IPS-NIHi7 (cell line): ENCODE measurements around the gene C1R.

Source experiments
- DNase-seq: peaks from one replicate; pipeline ENCODE4 v3.0.0; 2012; ENCODE audit warnings: mixed read lengths; ENCODE audit errors: extremely low spot score

The C1R gene

DNA sequence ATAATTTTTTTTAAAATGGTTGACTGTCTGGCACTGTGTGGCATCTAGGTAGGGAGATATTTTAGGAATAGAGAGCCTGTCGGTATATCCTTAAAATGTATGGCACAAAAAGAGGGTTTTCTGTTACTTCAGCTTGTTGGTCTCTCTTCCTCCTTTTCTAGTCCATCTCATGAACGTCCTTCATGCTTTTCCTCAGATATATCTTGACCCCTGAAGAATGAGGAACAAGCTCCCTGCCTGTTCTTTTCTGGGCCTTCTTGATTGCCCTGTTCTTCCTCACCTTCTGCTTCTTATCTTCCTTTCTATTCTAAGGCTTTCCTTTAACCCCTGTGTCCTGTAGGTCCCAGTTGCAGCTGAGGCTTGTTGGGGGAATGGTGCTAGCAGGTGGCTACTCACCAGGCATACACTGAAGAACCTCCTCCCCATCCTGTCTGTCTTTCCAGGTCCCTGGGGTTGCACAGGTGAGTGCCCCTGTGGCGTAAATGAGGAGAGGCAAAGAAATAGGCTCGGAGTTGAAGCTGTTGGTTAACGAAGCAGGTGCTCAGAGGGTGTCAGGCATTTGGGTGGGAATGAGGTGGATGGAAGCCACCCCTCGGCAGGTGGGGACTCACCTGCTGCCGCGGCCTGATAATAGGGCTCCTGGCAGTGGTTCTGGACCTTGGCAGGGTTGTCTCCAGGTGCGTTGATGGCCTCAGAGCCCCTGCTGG, 7.2 kb upstream of the C1R start:
- no peak for DNase-seq

DNA sequence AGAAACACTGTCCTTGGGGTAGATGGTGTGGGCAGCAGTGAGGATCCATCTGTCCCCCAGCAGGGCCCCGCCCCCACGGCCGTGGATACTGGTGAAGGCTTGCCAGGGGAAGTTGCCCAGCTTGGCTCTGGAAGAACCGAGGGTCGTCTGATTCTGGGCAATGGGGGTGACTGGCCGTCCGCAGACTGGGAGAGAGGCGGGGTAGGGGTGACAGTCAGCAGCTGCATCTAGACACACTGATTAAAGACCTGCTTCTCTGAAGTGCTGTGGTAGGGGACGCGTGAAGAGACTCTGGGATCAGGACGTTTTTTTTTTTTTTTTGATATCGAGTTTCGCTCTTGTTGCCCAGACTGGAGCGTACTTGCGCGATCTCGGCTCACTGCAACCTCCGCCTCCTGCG, 4.7 kb upstream of the C1R start:
- no peak for DNase-seq

DNA sequence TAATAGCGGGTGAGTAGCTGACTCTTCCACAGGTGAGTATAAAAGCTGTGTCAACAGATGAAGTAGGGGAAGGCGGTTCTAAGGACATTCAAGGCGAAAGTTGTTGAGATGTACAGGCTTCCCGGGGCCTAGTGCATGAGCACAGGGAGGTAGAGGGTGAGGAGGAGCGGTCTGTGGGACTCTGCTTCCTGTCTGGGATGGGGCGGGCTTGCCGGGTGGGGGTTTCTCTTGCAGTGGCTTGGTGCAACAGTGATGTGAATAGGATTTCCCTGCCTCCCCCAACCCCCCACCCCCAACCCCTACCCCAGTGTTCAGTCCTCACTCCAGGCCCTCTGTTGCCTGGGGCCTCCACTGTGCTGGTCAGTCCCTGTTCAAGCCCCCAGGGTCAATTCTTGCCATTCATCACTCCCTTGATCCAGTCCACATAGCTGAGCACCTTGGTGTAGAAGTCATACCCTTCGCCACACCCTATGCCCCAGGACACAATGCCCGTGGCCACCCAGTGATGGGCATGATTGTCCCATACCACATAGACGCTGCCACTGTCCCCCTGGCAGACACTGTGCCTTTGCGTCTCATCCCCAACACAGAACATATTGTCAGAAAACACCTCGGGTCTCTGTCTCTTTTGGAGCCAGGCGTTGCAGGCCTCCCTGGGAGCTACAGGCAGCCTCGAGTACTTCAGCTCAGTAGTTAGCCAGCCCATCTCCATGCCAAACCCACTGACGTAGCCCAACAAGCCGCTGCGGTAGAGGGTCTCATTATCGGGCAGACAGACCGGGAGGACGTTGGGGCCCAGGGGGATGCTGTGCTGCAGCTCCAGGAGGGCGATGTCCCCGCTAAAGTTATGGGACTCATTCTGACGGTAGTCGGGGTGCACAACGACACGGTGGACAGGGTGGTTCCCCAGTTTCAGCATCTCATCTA, 4.0 kb upstream of the C1R start:
- no peak for DNase-seq

DNA sequence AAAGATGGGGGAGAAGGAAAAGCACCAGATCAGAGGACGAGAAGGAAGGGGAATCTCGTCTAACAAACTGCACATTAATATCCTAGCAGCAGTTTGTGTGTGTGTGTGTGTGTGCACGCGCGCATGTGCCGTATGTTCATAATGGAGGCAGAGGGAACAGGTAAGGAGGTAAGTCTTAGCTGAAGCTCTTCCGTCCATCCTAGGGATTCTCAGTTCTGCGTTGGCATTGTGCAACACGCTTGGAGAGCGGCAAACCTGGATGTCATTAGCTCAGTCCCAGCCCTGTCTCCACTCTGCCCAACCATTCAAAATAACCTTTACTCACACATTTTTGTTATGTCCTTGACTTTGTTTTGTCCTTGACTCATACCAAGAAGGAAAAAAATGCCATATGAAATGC, 1.6 kb upstream of the C1R start:
- no peak for DNase-seq

DNA sequence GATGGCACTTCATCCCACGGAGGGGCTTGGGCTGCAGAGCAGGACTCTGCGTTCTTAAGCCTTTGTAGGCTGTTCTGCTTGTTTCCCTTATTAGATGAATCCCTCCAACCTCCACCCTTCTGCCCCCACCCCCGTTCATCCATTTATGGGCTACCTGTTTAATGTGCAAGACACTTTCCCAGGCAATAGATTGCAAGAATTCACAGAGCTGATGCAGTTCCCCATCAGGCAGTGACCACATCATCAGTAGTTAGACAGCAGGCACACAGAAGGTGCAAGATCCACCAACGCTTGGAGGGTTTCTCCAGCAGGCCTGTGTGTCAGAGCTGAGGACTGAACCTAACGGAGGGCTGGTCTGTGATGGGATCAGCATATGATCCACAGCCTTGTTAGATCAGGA, 1.2 kb upstream of the C1R start:
- DNase-seq: no peak

DNA sequence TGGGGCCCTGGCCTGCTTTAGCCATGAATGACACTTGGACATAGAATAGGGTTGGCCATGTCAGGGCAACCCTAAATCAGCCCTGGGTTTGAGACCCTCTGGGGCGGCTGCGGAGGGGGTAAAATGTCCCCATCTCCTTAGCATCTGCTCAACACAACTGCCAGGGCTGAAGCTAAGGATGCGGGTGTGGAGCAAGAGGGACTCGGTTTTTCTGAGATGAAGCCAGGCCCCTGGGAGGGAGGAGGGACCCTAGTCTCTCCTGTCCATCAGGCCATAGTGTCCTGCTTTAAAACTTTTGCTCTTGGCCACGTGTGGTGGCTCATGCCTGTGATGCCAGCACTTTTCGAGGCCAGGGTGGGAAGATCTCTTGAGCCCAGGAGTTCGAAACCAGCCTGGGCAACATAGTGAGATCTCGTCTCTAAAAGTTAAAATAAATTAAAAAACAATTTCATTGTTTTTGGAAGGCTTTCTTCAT, 778 bp upstream of the C1R start:
- DNase-seq: no peak

DNA sequence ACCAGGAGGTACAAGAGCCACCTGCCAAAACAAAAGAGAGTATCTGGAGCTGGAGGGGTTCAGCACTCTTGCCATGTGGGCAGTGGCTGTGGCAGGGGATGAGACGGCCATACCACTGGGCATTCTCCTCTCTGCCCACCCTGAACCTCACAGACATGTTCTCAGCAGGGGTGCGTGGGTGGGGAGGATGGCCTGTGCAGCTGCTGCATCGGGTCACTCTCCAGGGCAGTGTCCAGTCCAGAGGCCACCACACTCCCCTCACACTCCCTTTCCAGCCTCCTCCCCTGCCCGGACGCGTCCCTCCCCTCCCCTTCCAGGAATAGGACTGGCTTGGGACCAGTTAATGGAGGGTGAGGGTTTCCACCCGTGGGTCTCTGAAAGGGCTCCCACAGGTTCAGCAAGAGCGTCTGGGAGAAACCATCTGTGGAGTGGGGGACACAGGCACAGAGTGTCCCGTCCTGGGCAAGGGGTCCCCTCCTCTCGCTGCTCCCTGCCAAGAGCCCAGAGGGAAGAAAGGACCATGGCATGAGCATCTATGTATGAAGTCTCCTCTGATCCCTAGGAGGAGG, 501 bp downstream of the C1R start:
- DNase-seq: no peak

DNA sequence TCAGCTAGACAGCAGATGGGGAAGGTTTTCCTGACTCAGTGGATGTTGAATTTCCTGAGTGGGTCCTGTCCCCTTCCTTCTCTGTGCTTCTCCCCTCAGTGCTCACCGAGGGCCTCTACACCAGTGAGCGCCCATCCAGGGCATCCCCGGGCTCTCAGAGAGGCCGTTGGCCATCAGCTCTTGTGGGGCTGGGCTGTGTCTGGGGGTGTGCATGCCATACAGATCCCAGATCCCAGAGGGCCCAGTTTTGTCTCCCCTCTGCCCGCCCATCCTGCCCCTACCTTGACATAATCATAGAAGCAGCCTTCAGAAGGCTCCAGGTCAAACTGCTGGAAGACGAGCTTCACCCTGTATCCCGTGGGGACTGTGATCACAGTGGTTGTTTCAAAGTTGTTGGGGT, 1.1 kb downstream of the C1R start:
- no peak for DNase-seq

DNA sequence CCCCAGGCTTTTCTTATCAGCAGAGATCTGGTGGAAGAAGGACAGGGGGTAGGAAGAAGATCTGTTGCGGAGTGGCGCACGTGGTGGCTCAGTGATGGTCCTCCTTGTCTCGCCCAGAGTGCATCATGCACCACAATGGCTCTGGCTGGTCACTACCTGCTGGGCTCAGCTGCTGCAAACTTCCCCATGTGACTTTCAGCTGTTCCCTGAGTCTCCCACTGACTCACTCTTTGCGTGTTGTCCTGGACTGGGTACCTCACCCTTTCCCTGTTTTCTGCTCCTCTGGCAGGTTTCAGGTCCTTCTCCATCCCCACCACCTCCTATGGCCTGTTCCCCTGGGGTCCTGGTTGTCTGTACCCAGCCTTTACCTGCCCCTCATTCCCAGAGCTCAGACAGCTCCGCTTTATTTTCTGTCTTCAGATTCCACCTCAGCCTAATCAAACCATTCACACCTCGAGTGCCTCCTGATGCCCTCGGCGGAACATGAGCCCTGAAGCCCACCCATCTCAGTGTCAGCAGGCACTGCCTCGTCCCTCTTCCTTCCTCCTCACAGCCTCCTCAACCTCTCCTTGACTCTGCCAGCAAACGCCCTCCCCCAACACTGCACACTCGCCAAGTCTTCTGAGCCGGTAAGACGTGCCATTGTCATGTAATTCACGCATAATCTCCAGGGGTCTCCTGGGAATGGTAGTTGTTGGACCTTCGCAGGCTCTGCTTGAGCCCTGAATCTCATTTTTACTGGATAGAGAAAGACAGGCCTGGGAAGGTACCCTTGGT, 1.8 kb downstream of the C1R start:
- DNase-seq: peak; percentile 40

DNA sequence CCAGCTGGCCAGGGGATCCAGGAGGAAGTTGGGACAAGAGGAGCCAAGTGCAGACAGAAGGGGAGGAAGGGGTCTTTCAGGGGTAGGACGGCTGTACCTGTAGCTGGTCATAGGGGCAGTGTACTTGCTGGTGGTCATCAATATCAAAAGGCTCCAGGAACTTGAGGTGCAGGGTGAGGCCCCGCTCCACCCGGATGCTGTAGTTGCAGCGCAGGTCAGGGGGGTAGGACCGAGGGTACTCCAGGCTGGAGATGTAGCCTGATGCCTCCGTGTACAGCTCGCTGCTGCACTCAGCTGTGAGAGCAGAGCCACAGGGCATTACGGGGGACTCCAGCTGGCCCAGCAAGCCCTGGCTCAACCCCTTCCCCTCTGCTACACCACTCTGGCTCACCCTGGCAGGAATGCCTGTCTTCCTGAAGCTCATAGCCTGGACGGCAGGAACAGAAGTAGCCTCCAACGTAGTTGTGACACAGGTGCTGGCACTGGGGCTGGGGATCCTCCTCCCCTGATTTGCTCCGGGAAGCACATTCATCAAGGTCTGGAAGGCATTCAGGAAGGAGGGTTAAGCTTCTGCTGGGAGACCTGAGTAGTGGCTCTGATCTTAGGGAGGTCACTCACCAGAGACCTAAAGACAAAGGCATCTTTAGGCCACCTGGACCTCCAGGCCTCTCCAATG, 2.9 kb downstream of the C1R start:
- DNase-seq: no peak

DNA sequence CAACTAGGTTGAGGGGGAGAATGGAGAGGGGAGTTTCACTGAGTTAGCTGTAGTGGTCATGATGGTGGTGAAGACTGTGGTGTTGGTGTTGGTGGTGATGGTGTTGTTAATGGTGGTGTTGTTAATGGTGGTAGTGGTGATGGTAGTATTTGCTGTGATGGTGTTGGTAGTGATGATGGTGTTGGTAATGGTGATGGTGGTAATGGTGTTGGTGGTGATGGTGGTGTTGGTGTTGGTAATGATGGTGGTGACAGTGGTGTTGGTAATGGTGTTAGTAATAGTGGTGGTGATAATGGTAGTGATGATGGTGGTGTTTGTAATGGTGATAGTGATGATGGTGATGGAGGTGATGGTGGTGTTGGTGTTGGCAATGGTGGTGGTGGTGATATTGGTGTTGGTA, 9.1 kb downstream of the C1R start:
- DNase-seq: no peak

DNA sequence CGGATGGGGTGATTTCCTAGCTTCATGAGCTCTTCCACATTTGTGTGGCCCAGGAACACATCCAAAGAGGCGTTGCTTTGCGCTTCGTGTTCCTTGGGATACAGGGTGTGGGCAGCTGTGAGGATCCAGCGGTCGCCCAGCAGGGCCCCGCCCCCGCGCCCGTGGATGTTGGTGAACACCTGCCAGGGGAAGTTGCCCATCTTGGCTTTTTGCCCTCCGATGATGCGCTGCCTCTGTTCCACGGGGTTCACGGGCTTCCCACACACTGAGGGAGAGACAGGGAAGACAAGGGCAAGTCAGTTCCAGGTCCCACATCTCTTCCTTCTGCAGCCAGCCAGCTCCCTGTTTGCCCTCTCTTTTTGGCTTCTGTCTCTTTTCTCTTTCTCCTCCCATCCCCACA, 11.2 kb downstream of the C1R start:
- DNase-seq: no peak

DNA sequence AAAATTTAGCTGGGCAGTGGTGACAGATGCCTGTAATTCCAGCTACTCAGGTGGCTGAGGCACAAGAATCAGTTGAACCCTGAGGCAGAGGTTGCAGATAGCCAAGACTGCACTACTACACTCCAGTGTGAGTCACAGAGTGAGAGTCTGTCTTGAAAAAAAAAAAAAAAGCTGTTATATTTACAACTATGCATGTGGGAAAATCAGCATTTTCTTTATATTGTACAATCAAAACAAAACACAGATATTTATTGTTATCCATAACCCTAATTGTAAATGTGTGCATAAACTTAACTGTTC, 12.5 kb downstream of the C1R start:
- no peak for DNase-seq

DNA sequence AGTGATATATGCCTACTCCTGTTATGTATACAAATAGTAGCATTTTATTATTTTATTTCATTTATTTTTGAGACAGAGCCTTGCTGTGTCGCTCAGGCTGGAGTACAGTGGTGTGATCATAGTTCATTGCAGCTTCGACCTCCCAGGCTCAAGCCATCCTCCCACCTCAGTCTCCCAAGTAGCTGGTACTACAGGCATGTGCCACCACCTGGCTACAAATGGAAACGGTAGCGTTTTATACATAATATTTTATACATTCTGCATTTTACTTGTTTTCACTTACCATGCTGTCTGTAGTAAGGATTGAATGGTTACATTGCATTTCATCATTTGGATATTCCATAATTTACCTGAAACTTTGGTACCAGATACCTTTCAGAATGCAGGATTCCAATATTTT, 14.1 kb downstream of the C1R start:
- no peak for DNase-seq

DNA sequence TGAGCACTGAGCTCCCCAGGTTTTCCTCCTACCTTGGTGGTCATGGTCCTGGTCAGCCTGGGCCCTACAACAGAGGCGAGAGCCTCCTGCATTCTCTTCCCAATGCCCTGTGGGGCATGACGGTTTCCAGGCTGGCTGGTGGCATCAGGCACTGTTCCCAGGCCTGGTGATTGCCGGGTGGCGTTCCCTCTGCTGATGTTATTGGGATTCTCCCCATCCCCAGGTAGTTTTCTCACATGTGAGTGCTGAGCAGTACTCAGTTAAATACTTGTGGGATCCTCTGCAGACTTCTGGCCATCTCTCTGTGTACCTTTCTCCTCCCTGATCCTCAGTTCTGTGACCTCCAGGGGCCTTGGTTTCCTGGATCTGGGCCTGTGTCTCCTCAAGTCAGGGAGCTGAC, 15.8 kb downstream of the C1R start:
- no peak for DNase-seq

DNA sequence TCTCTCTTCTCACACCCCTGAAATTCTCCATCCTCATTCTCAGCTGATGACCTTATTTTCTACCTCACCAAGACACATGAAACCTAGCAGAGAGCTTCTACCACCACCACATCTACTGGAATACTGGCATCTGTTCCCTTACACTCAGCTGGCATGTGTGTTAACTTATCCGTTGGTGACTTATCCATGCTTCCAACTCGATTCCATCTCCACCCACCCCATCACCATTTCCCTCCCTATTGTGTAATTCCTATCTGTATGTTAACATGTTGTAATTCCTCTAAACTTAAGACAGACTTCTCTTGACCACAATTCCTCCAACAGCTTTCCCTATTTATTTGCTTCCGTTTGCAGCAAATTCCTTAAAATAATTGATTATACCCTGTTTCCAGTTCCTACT, 16.3 kb downstream of the C1R start:
- DNase-seq: no peak

DNA sequence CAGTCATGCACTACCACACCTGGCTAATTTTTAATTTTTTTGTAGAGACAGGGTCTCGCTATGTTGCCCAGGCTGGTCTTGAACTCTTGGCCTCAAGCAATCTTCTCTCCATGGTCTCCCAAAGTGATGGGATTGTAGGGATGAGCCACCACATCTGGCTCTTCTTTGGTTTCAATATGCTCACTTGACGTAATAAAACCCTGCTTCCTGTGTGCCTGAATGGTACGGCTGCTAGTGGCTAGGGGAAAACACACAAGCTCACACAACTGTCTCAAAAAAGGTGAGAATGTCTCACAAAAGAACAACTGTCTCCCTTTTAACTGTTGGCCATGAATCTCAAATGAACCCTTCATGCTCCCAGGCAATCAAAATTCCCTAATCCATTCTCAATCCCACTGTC, 16.7 kb downstream of the C1R start:
- no peak for DNase-seq

DNA sequence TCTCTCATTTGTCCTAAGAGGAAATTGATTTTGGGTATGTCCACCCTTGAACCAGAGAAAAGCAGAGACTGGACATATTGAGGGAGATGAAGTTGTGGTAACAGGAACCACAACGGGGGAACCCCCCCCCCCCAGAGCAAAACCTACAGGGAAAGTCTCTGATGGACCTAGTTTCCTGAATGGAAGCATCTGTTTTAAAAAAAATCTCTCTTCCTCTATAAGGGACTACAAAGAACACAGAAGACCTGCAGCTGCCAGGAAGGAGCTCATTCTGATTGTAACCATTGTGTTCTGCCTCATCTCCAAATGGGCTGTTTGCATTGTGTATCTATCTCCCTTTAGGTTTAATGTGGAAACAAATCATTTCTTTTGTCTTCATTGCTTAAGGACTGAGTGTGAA, 18.3 kb downstream of the C1R start:
- no peak for DNase-seq

DNA sequence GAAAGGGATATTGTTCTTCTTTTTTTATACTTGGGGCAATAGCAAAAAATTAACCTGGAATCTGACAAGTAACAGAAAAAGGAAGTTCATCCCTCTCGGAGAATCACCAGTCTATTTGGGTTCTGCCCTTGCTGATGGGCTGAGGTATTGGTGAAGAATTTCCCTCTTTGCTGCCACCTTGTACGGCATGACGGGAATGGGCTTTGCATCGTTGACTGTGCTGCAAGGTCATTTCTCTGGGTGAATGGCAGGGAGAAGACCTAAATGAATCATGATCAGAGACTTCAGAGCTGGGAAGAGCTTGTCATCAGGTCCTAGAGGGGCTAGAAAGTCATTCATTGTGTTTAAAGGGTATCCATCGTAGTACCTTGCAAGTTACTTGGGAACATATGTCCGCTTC, 19.7 kb downstream of the C1R start:
- no peak for DNase-seq

DNA sequence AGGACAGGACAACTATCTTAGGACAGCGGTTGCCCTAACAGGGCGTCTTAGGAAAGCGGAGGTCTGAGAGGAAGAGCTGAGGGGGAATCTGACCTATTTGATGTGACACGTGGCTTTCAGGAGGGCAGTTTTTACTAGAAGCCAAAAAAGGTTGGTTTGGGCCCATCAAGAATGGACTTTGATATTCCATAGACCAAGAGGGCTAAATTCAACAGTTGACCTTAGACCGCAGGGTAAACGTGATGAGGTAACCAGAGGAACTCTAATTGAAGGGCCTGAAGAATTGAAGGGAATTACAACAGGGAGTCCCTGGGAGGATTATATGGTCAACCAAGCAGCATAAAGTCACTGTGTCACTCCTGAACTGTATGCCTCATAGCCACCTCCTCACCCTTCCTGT, 20.2 kb downstream of the C1R start:
- no peak for DNase-seq

DNA sequence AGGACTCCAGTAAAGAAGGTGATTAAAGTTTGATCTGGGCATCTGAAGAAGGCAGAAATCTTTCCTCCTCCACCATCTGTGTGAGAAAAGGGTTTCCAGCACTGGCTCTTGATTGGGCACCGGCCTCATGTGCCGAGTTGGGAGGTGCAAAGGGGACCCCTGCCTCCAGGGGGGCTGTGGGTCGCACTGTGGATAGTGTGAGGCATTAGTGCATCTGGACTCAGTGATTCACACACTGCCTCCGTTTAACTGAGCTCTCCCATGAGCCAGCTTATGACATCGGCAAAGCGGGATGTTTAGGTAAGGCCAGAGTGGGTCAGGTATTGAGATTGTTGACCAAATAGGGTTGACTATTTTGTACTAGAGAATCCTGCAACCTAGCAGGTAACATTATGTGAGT, 22.9 kb downstream of the C1R start:
- DNase-seq: no peak

DNA sequence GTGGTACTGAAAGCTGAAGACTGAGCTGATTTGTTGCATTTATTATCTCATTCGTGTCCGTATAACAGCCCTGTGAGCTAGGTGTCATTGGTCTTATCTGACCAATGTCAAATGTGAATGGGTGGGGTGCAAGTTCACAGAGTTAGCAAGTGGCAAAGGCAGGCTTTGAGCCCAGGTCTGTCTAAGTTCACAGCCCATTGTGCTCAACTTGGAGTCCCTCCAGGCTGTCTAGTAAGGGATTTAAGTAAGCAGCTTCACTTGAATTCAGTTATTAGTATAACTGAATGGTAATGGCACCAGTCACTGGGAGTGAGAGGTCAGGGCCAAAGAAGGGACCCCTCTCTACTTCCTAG, 23.3 kb downstream of the C1R start:
- no peak for DNase-seq
